Testis (tissue), 2 donors: ENCODE measurements around the gene ENTPD7.

Source experiments
- POLR2A ChIP-seq: fragments of 450-650 bp; IDR thresholded peaks from one replicate; pipeline ENCODE4 v1.6.1; 2017; ENCODE audit warnings: antibody characterized with exemption, mild to moderate bottlenecking, moderate library complexity
- TF ChIP-seq, protein P1 (sequence below), 3 experiments: fragments of 450-650 bp in 2 of 3; fragments of 200-600 bp in 1 of 3; sonication (generic) in 1 of 3; IDR thresholded peaks; one replicate each; pipeline ENCODE4 v1.5.1; 2016 to 2019; ENCODE audit warnings: antibody characterized with exemption in 3 of 3, mild to moderate bottlenecking in 2 of 3, moderate library complexity in 1 of 3

DNA sequence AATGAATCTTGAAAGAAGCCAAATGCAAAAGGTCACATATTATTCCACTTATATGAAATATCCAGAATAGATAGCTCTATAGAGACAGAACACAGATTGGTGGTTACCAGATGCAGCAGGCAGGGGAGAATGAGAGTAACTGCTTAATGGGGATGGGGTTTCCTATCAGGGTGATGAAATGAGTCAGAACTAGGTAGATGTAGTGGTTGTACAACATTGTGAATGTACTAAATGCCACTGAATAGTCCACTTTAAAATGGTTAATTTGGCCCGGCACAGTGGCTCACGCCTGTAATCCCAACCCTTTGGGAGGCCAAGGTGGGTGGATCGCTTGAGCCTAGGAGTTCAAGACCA lies 29.7 kb upstream of the ENTPD7 start:
- TF ChIP-seq, protein P1, sequence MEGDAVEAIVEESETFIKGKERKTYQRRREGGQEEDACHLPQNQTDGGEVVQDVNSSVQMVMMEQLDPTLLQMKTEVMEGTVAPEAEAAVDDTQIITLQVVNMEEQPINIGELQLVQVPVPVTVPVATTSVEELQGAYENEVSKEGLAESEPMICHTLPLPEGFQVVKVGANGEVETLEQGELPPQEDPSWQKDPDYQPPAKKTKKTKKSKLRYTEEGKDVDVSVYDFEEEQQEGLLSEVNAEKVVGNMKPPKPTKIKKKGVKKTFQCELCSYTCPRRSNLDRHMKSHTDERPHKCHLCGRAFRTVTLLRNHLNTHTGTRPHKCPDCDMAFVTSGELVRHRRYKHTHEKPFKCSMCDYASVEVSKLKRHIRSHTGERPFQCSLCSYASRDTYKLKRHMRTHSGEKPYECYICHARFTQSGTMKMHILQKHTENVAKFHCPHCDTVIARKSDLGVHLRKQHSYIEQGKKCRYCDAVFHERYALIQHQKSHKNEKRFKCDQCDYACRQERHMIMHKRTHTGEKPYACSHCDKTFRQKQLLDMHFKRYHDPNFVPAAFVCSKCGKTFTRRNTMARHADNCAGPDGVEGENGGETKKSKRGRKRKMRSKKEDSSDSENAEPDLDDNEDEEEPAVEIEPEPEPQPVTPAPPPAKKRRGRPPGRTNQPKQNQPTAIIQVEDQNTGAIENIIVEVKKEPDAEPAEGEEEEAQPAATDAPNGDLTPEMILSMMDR (IDR thresholded peaks at IDR 0.05), result no peak
- TF ChIP-seq POLR2A, result no peak
